ENCODE results near the gene PRDX1. TPM values are rescaled to one million over a fixed set of nuclear protein-coding genes. Genes with fewer than 3 reads are reported as not detected.

PRDX1 gene
- polyA plus RNA-seq, 2 of the 4 experiments (the other 2 are of a cell fraction): 2,391 to 2,709 TPM

DNA sequence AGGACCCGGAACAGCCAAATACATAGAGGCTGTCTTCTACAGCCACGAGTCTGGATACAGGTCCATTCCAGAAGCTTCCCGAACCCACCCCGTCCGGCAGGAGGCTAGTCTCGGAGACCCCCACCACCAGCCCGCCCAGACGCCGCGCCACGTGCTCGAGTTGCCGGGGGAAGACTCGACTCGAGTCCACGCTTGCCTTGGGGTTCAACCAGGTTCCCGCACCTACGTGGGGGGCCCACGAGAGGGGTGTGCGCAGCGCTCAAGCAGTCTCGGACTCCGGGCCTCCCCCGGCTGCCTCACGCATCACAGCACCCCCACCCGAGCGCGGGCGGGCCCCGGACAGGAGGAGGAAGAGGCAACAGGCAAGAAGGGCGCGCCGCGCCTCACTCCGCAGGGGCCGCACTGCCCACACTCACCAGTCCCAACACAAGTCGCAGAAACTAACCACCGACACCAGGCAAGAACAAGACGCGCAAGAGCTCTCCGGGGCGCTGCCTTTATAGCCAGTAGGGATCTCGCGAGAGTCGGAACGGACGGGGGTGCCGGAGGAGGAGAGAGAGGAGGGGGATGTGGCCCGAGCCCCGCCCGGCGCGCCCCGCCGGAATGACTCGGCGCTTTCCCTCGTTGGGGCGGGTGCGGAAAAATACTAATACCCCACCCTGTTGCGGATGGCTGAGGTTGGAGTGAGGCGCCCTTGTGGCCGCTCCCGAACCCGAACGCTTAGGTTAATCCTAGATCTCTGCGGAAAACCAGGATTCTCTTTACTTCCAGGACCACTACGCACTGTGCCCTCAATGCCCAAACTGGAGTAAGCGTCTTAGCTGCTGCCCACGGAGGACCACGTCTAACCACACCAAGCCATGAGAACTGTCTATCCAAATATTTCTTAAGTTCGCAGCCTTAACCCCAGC is at the start of gene PRDX1 (continued):
- TF ChIP-seq, protein P1, sequence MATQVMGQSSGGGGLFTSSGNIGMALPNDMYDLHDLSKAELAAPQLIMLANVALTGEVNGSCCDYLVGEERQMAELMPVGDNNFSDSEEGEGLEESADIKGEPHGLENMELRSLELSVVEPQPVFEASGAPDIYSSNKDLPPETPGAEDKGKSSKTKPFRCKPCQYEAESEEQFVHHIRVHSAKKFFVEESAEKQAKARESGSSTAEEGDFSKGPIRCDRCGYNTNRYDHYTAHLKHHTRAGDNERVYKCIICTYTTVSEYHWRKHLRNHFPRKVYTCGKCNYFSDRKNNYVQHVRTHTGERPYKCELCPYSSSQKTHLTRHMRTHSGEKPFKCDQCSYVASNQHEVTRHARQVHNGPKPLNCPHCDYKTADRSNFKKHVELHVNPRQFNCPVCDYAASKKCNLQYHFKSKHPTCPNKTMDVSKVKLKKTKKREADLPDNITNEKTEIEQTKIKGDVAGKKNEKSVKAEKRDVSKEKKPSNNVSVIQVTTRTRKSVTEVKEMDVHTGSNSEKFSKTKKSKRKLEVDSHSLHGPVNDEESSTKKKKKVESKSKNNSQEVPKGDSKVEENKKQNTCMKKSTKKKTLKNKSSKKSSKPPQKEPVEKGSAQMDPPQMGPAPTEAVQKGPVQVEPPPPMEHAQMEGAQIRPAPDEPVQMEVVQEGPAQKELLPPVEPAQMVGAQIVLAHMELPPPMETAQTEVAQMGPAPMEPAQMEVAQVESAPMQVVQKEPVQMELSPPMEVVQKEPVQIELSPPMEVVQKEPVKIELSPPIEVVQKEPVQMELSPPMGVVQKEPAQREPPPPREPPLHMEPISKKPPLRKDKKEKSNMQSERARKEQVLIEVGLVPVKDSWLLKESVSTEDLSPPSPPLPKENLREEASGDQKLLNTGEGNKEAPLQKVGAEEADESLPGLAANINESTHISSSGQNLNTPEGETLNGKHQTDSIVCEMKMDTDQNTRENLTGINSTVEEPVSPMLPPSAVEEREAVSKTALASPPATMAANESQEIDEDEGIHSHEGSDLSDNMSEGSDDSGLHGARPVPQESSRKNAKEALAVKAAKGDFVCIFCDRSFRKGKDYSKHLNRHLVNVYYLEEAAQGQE (IDR thresholded peaks at IDR 0.05): peak; percentile 99
- TF ChIP-seq, protein P2, sequence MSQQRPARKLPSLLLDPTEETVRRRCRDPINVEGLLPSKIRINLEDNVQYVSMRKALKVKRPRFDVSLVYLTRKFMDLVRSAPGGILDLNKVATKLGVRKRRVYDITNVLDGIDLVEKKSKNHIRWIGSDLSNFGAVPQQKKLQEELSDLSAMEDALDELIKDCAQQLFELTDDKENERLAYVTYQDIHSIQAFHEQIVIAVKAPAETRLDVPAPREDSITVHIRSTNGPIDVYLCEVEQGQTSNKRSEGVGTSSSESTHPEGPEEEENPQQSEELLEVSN (IDR thresholded peaks at IDR 0.05; ENCODE audit: borderline replicate concordance, low read depth): peak; percentile 52; the same call in 1 of the 2 replicates
- TF ChIP-seq TFCP2L1 (CRISPR knock-in tag; IDR thresholded peaks at IDR 0.05) (0 out of 2 replicates have a peak, but pooled peaks have one; percentile 23), POLR2A (IDR thresholded peaks at IDR 0.05; ENCODE audit: low read length) (peak; percentile 99), ZSCAN20 (CRISPR knock-in tag; IDR thresholded peaks at IDR 0.05) (no peak), EHF (CRISPR knock-in tag; IDR thresholded peaks at IDR 0.05) (no peak), MAZ (IDR thresholded peaks at IDR 0.05; ENCODE audit: borderline replicate concordance, low read depth, low read length) (peak; percentile 97), HDAC2 (IDR thresholded peaks at IDR 0.05) (no peak), KDM5A (IDR thresholded peaks at IDR 0.05) (no peak), BHLHE40 (IDR thresholded peaks at IDR 0.05; ENCODE audit: low read depth, low read length) (no peak), RARB (CRISPR knock-in tag; IDR thresholded peaks at IDR 0.05) (peak; percentile 61; the same call in 1 of the 2 replicates), HOXB5 (CRISPR knock-in tag; IDR thresholded peaks at IDR 0.05) (0 out of 2 replicates have a peak, but pooled peaks have one; percentile 28), PHF8 (IDR thresholded peaks at IDR 0.05; ENCODE audit: borderline replicate concordance, low read depth) (peak; percentile 89), CEBPB (IDR thresholded peaks at IDR 0.05) (no peak), RFX5 (IDR thresholded peaks at IDR 0.05) (no peak)
- TF ChIP-seq, protein P3, sequence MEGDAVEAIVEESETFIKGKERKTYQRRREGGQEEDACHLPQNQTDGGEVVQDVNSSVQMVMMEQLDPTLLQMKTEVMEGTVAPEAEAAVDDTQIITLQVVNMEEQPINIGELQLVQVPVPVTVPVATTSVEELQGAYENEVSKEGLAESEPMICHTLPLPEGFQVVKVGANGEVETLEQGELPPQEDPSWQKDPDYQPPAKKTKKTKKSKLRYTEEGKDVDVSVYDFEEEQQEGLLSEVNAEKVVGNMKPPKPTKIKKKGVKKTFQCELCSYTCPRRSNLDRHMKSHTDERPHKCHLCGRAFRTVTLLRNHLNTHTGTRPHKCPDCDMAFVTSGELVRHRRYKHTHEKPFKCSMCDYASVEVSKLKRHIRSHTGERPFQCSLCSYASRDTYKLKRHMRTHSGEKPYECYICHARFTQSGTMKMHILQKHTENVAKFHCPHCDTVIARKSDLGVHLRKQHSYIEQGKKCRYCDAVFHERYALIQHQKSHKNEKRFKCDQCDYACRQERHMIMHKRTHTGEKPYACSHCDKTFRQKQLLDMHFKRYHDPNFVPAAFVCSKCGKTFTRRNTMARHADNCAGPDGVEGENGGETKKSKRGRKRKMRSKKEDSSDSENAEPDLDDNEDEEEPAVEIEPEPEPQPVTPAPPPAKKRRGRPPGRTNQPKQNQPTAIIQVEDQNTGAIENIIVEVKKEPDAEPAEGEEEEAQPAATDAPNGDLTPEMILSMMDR (IDR thresholded peaks at IDR 0.05): no peak
- TF ChIP-seq, protein P4, sequence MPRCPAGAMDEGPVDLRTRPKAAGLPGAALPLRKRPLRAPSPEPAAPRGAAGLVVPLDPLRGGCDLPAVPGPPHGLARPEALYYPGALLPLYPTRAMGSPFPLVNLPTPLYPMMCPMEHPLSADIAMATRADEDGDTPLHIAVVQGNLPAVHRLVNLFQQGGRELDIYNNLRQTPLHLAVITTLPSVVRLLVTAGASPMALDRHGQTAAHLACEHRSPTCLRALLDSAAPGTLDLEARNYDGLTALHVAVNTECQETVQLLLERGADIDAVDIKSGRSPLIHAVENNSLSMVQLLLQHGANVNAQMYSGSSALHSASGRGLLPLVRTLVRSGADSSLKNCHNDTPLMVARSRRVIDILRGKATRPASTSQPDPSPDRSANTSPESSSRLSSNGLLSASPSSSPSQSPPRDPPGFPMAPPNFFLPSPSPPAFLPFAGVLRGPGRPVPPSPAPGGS (IDR thresholded peaks at IDR 0.05): peak; percentile 96
- TF ChIP-seq, protein P5, sequence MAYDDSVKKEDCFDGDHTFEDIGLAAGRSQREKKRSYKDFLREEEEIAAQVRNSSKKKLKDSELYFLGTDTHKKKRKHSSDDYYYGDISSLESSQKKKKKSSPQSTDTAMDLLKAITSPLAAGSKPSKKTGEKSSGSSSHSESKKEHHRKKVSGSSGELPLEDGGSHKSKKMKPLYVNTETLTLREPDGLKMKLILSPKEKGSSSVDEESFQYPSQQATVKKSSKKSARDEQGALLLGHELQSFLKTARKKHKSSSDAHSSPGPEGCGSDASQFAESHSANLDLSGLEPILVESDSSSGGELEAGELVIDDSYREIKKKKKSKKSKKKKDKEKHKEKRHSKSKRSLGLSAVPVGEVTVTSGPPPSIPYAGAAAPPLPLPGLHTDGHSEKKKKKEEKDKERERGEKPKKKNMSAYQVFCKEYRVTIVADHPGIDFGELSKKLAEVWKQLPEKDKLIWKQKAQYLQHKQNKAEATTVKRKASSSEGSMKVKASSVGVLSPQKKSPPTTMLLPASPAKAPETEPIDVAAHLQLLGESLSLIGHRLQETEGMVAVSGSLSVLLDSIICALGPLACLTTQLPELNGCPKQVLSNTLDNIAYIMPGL (CRISPR knock-in tag; IDR thresholded peaks at IDR 0.05; ENCODE audit: borderline replicate concordance): no peak; the same call in 1 of the 2 replicates

Measured in A549 (cell line).